Peyer's patch (tissue), 4 donors: ENCODE measurements around the gene SEC14L6.

Experiments used
- CTCF ChIP-seq, 6 experiments: fragments of 450-650 bp in 4 of 6; fragments of 200-600 bp in 2 of 6; sonication (generic) in 1 of 6; IDR thresholded peaks; one replicate each; pipeline ENCODE4 v1.5.1; 2017 to 2019; ENCODE audit warnings: antibody characterized with exemption in 6 of 6, mild to moderate bottlenecking in 3 of 6, moderate library complexity in 1 of 6
- POLR2A ChIP-seq, 2 donors: fragments of 450-650 bp; IDR thresholded peaks; one replicate each; pipeline ENCODE4 v1.5.1; 2017; ENCODE audit warnings: antibody characterized with exemption in 2 of 2, mild to moderate bottlenecking in 2 of 2, moderate library complexity in 2 of 2

GRCh38 chr22:30591588-30592359, 45.2 kb upstream of the SEC14L6 start, which contains the start of gene PES1:
- TF ChIP-seq CTCF (IDR thresholded peaks at IDR 0.05) (peak in 1 of 6 experiments; percentile 8), POLR2A (IDR thresholded peaks at IDR 0.05) (peak in 1 of 2 donors; percentile 42)
